K562 (cell line): ENCODE measurements around the gene CDC20B. TPM values are rescaled to one million over a fixed set of nuclear protein-coding genes. Genes with fewer than 3 reads are reported as not detected.

Source experiments
- ATAC-seq: fragments of 200-7000 bp; cut with Tn5 transposase; 3 replicates; pipeline ENCODE4 v1.9.1; 2020; ENCODE audit warnings: moderate library complexity
- BruUV-seq: library from RNA; stranded (reverse); fragments of 400-500 nt; replicated peaks from 2 replicates; lab custom pipeline; 2021; lab: Mats Ljungman, UMichigan
- CTCF ChIA-PET: fragments of 300-600 bp; formaldehyde crosslinking; extraction: SDS; loops from one replicate; lab custom pipeline; 2021; ENCODE audit warnings: low intra/inter-chr PET ratio; lab: Yijun Ruan, JAX
- POLR2A ChIA-PET: fragments of 300-600, 350-650 bp; sonication (Branson Sonifier 250); formaldehyde crosslinking; extraction: SDS; loops from one replicate; lab custom pipeline; 2021; ENCODE audit warnings: antibody characterized with exemption, inconsistent platforms; lab: Yijun Ruan, JAX
- DNase-seq, 4 experiments: peaks; one replicate each; pipeline versions ENCODE4 v3.0.0 to v3.0.0-alpha.2; 2011 to 2018; ENCODE audit warnings: low spot score in 3 of 4, mixed read lengths in 3 of 4; ENCODE audit errors: extremely low read depth in 1 of 4
- FAIRE-seq: peaks from 2 replicates; lab custom pipeline; 2011; peaks lifted over from hg19 to GRCh38; lab: Jason Lieb, UNC
- H2AFZ ChIP-seq: 2 replicates; pipeline ENCODE4 v1.6.0; 2011; ENCODE audit warnings: low read depth, low read length, control low read depth, inconsistent platforms
- H3K27ac ChIP-seq: fragments of 200-600 bp; 3 replicates; pipeline ENCODE4 v1.8.0; 2011; ENCODE audit warnings: low read depth, mild to moderate bottlenecking, control low read depth, inconsistent platforms, low read length, moderate library complexity, mixed read lengths; ENCODE audit errors: extremely low read depth
- H3K27me3 ChIP-seq, 2 experiments: fragments of 300-600 bp in 1 of 2; 2 replicates in 1 of 2; 3 replicates in 1 of 2; pipeline versions ENCODE4 v1.6.0 to v1.8.0; 2011; ENCODE audit warnings: inconsistent platforms in 2 of 2, low read length in 2 of 2, mild to moderate bottlenecking in 1 of 2, mixed read lengths in 1 of 2, moderate library complexity in 1 of 2; ENCODE audit not compliant: control insufficient read depth in 2 of 2, insufficient read depth in 2 of 2
- H3K36me3 ChIP-seq: fragments of 300-600 bp; 3 replicates; pipeline ENCODE4 v1.8.0; 2011; ENCODE audit warnings: mild to moderate bottlenecking, low read length, inconsistent platforms; ENCODE audit not compliant: control insufficient read depth, insufficient read depth
- H3K4me1 ChIP-seq, 2 experiments: fragments of 200-600 bp in 1 of 2; replicated peaks in 1 of 2; 2 replicates in 1 of 2; 3 replicates in 1 of 2; pipeline versions ENCODE4 v1.5.1 to v1.8.0; 2011; ENCODE audit warnings: inconsistent platforms in 2 of 2, low read length in 2 of 2, mild to moderate bottlenecking in 1 of 2, mixed read lengths in 1 of 2, moderate library complexity in 1 of 2; ENCODE audit not compliant: control insufficient read depth in 2 of 2, insufficient read depth in 2 of 2
- H3K4me2 ChIP-seq: 2 replicates; pipeline ENCODE4 v1.6.1; 2011; ENCODE audit warnings: low read length, control low read depth, inconsistent platforms, mixed read lengths; ENCODE audit not compliant: insufficient read depth
- H3K4me3 ChIP-seq: fragments of 200-600 bp; sonication (generic), shearing (Covaris generic); 2 replicates; pipeline ENCODE4 v1.5.1; 2016; ENCODE audit warnings: control low read depth, inconsistent platforms
- H3K79me2 ChIP-seq: fragments of 200-600 bp; 3 replicates; pipeline ENCODE4 v1.8.0; 2011; ENCODE audit warnings: low read length, inconsistent platforms; ENCODE audit not compliant: control insufficient read depth, insufficient read depth
- H3K9ac ChIP-seq, 2 experiments: 2 replicates each; pipeline versions ENCODE4 v1.6.0 to v1.6.1; 2011; ENCODE audit warnings: low read depth in 2 of 2, low read length in 2 of 2, control low read depth in 1 of 2, inconsistent platforms in 1 of 2, mild to moderate bottlenecking in 1 of 2, mixed read lengths in 1 of 2; ENCODE audit not compliant: insufficient read depth in 1 of 2
- H3K9me1 ChIP-seq: one replicate; pipeline ENCODE4 v1.6.0; 2011; ENCODE audit warnings: inconsistent platforms, mild to moderate bottlenecking, low read length, moderate library complexity; ENCODE audit not compliant: control insufficient read depth, insufficient read depth
- H3K9me3 ChIP-seq: replicated peaks from 2 replicates; pipeline ENCODE4 v1.5.1; 2011; ENCODE audit warnings: low read depth, low read length, inconsistent platforms; ENCODE audit not compliant: control insufficient read depth, insufficient read depth
- H4K20me1 ChIP-seq: replicated peaks from 2 replicates; pipeline ENCODE4 v1.6.1; 2011; ENCODE audit warnings: low read length, inconsistent platforms, mixed read lengths; ENCODE audit not compliant: control insufficient read depth, insufficient read depth
- CBFB ChIP-seq: sonication (generic); formaldehyde crosslinking; IDR thresholded peaks from 2 replicates; pipeline ENCODE4 v1.4.0; 2020; ENCODE audit warnings: mild to moderate bottlenecking, missing genetic modification reagents
- HNRNPL ChIP-seq: fragments of 200-400 bp; formaldehyde crosslinking; IDR thresholded peaks from 2 replicates; pipeline ENCODE4 v1.6.1; 2017; ENCODE audit warnings: low read depth, mild to moderate bottlenecking, low read length
- PTBP1 ChIP-seq: fragments of 200-400 bp; formaldehyde crosslinking; IDR thresholded peaks from 2 replicates; pipeline ENCODE4 v1.6.1; 2017; ENCODE audit warnings: low read depth, low read length
- ZKSCAN8 ChIP-seq: fragments of 200-800 bp; sonication (Bioruptor generic); IDR thresholded peaks from 2 replicates; pipeline ENCODE4 v1.6.1; 2016; ENCODE audit warnings: missing genetic modification characterization, missing compliant biosample characterization
- WGBS: fragments of 100-300 bp; shearing (Covaris generic); methylation state at CpG from one replicate; pipeline ENCODE4 v1.1.6; 2016; ENCODE audit warnings: low coverage, mixed read lengths; ENCODE audit not compliant: insufficient coverage; ENCODE audit errors: missing lambda C conversion rate; 5-methylcytosine and 5-hydroxymethylcytosine counted together
- in situ Hi-C: fragments of 300-500 bp; cut with MboI; formaldehyde crosslinking; loops from 4 replicates; pipeline ENCODE4 v1.15.0; 2018; ENCODE audit warnings: inconsistent platforms, mixed read lengths
- intact Hi-C: fragments of 100-400 bp; cut with micrococcal nuclease; formaldehyde crosslinking; loops from 2 replicates; pipeline ENCODE4 v1.14.2; 2022
- polyA plus RNA-seq, 8 experiments: library from polyadenylated mRNA; depleted of rRNA in 4 of 8; stranded (reverse) in 5 of 8; unstranded in 3 of 8; fragments of >200 nt; fragmentation: Nextera tagmentation in 2 of 8; fragmentation: Illumina TruSeq in 1 of 8; extraction: Ambion mirVana in 2 of 8; extraction: Trizol in 1 of 8; gene quantifications; 2 replicates each; pipeline versions ENCODE4 v1.2.1 to v1.2.3, GENCODE V29; 2011 to 2014; ENCODE audit warnings: inconsistent platforms in 1 of 8, missing spikeins in 1 of 8
- total RNA-seq, 7 experiments: library from RNA; depleted of rRNA in 6 of 7; stranded (reverse); fragments of >200 nt in 6 of 7; fragmentation: Illumina TruSeq in 2 of 7; extraction: Trizol in 2 of 7; gene quantifications; 2 replicates each; pipeline versions ENCODE4 v1.2.1 to v1.2.3, GENCODE V29; 2011 to 2021; ENCODE audit warnings: low replicate concordance in 1 of 7
- TF ChIP-seq, protein P1 (sequence below): fragments of 450-650 bp; IDR thresholded peaks from 2 replicates; pipeline ENCODE4 v1.6.1; 2017; ENCODE audit warnings: antibody characterized with exemption, mild to moderate bottlenecking
- TF ChIP-seq, protein P2 (sequence below), 2 experiments: IDR thresholded peaks in 1 of 2; conservative IDR thresholded peaks in 1 of 2; 2 replicates each; pipeline ENCODE4 v1.6.1; 2016; ENCODE audit warnings: low read depth in 2 of 2, mild to moderate bottlenecking in 1 of 2, missing compliant biosample characterization in 1 of 2, missing genetic modification characterization in 1 of 2, moderate library complexity in 1 of 2
- TF ChIP-seq, protein P3 (sequence below): fragments of 450-650 bp; IDR thresholded peaks from 2 replicates; pipeline ENCODE4 v1.6.1; 2016; ENCODE audit warnings: antibody characterized with exemption
- TF ChIP-seq, protein P4 (sequence below): fragments of 200-400 bp; formaldehyde crosslinking; IDR thresholded peaks from 2 replicates; pipeline ENCODE4 v1.6.1; 2017; ENCODE audit warnings: mild to moderate bottlenecking, low read depth, low read length, moderate library complexity
- TF ChIP-seq, protein P5 (sequence below): fragments of 250-450 bp; sonication (Bioruptor Pico); IDR thresholded peaks from 2 replicates; pipeline ENCODE4 v1.4.0; 2020; ENCODE audit warnings: mild to moderate bottlenecking, moderate library complexity

The CDC20B gene
- total and polyA plus RNA-seq, 9 of the 15 experiments (the other 6 are each of a cell fraction or from before 2014, with no cell fraction given), result 0.04 TPM; not detected in 8

DNA sequence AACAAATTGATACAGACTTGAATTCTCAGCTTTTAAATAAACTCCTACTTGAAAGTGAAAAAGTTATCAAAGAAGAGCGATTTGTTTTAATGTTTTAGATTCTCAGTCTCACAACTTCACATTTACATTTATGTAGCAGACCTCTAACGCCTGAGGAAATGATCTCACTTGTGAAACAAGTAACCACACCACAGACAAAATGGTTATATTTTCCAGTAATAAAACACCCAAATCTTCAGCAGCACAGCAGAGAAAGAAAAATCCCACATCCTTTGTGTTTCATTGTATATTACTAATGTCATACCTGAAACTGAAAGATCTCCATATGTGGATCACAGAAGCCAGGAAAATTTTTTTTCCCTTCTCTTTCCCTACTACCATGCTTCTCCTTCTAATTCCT, 100.3 kb downstream of the CDC20B start:
- no peak overlapping the region for H3K4me2 ChIP-seq
- 0% methylated on average over 2 of the region's 2 CpGs for WGBS
- no TSS peak for BruUV-seq
- H3K27me3 ChIP-seq, result 0 out of 5 replicates have a peak, but pooled peaks cover 0 to 5% of the 10 kb centered on the region in 2 experiments
- 0 out of 2 replicates have a peak, but pooled peaks cover 5% of the 10 kb centered on the region for H4K20me1 ChIP-seq
- H3K36me3 ChIP-seq, result no peaks in the 10 kb centered on the region
- H3K27ac ChIP-seq, result no peak overlapping the region
- no peak overlapping the region for H3K4me3 ChIP-seq
- no peak overlapping the region for H2AFZ ChIP-seq
- H3K9me3 ChIP-seq, result no peaks in the 10 kb centered on the region
- FAIRE-seq, result no peak
- ChIA-PET POLR2A (no interaction called here), CTCF (no interaction called here)
- intact Hi-C loops, result no loop called here
- no peak for ATAC-seq
- H3K4me1 ChIP-seq, result no peaks in the 10 kb centered on the region
- in situ Hi-C loops, result no loop called here
- no peaks in the 10 kb centered on the region for H3K79me2 ChIP-seq
- H3K9me1 ChIP-seq, result no peaks in the 10 kb centered on the region
- no peak for DNase-seq
- H3K9ac ChIP-seq, result no peak overlapping the region
- TF ChIP-seq HNRNPL, result no peak
- TF ChIP-seq PTBP1, result no peak
- TF ChIP-seq, protein P1, sequence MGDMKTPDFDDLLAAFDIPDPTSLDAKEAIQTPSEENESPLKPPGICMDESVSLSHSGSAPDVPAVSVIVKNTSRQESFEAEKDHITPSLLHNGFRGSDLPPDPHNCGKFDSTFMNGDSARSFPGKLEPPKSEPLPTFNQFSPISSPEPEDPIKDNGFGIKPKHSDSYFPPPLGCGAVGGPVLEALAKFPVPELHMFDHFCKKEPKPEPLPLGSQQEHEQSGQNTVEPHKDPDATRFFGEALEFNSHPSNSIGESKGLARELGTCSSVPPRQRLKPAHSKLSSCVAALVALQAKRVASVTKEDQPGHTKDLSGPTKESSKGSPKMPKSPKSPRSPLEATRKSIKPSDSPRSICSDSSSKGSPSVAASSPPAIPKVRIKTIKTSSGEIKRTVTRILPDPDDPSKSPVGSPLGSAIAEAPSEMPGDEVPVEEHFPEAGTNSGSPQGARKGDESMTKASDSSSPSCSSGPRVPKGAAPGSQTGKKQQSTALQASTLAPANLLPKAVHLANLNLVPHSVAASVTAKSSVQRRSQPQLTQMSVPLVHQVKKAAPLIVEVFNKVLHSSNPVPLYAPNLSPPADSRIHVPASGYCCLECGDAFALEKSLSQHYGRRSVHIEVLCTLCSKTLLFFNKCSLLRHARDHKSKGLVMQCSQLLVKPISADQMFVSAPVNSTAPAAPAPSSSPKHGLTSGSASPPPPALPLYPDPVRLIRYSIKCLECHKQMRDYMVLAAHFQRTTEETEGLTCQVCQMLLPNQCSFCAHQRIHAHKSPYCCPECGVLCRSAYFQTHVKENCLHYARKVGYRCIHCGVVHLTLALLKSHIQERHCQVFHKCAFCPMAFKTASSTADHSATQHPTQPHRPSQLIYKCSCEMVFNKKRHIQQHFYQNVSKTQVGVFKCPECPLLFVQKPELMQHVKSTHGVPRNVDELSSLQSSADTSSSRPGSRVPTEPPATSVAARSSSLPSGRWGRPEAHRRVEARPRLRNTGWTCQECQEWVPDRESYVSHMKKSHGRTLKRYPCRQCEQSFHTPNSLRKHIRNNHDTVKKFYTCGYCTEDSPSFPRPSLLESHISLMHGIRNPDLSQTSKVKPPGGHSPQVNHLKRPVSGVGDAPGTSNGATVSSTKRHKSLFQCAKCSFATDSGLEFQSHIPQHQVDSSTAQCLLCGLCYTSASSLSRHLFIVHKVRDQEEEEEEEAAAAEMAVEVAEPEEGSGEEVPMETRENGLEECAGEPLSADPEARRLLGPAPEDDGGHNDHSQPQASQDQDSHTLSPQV, result no peak
- TF ChIP-seq, protein P2, sequence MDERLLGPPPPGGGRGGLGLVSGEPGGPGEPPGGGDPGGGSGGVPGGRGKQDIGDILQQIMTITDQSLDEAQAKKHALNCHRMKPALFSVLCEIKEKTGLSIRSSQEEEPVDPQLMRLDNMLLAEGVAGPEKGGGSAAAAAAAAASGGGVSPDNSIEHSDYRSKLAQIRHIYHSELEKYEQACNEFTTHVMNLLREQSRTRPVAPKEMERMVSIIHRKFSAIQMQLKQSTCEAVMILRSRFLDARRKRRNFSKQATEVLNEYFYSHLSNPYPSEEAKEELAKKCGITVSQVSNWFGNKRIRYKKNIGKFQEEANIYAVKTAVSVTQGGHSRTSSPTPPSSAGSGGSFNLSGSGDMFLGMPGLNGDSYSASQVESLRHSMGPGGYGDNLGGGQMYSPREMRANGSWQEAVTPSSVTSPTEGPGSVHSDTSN (CRISPR knock-in tag; IDR thresholded peaks at IDR 0.05; ENCODE audit: low read depth), result no peak
- TF ChIP-seq, protein P2 (tag; conservative IDR thresholded peaks at IDR 0.05; ENCODE audit: low read depth), result no peak
- TF ChIP-seq, protein P3, sequence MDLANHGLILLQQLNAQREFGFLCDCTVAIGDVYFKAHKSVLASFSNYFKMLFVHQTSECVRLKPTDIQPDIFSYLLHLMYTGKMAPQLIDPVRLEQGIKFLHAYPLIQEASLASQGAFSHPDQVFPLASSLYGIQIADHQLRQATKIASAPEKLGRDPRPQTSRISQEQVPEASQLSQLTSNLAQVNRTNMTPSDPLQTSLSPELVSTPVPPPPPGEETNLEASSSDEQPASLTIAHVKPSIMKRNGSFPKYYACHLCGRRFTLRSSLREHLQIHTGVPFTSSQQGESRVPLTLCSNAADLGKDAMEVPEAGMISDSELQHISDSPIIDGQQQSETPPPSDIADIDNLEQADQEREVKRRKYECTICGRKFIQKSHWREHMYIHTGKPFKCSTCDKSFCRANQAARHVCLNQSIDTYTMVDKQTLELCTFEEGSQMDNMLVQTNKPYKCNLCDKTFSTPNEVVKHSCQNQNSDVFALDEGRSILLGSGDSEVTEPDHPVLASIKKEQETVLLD, result no peak
- TF ChIP-seq, protein P4, sequence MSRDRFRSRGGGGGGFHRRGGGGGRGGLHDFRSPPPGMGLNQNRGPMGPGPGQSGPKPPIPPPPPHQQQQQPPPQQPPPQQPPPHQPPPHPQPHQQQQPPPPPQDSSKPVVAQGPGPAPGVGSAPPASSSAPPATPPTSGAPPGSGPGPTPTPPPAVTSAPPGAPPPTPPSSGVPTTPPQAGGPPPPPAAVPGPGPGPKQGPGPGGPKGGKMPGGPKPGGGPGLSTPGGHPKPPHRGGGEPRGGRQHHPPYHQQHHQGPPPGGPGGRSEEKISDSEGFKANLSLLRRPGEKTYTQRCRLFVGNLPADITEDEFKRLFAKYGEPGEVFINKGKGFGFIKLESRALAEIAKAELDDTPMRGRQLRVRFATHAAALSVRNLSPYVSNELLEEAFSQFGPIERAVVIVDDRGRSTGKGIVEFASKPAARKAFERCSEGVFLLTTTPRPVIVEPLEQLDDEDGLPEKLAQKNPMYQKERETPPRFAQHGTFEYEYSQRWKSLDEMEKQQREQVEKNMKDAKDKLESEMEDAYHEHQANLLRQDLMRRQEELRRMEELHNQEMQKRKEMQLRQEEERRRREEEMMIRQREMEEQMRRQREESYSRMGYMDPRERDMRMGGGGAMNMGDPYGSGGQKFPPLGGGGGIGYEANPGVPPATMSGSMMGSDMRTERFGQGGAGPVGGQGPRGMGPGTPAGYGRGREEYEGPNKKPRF, result no peak
- TF ChIP-seq, protein P5, sequence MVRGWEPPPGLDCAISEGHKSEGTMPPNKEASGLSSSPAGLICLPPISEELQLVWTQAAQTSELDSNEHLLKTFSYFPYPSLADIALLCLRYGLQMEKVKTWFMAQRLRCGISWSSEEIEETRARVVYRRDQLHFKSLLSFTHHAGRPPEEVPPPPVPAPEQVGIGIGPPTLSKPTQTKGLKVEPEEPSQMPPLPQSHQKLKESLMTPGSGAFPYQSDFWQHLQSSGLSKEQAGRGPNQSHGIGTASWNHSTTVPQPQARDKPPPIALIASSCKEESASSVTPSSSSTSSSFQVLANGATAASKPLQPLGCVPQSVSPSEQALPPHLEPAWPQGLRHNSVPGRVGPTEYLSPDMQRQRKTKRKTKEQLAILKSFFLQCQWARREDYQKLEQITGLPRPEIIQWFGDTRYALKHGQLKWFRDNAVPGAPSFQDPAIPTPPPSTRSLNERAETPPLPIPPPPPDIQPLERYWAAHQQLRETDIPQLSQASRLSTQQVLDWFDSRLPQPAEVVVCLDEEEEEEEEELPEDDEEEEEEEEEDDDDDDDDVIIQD, result no peak
- TF ChIP-seq ZKSCAN8 (CRISPR knock-in tag), result no peak
- no peak for TF ChIP-seq CBFB (CRISPR knock-in tag)
